Epithelial cell of proximal tubule (primary cell): ENCODE data around the gene CCDC167. TPM values are rescaled to one million over a fixed set of nuclear protein-coding genes. Genes with fewer than 3 reads are reported as not detected.

Source experiments
- DNase-seq: peaks from one replicate; pipeline ENCODE4 v3.0.0-alpha.2; 2011; ENCODE audit warnings: low read depth
- H3K4me3 ChIP-seq: 2 replicates; pipeline ENCODE4 v1.5.1; 2011; ENCODE audit warnings: low read depth, mild to moderate bottlenecking, low read length
- CTCF ChIP-seq: conservative IDR thresholded peaks from 2 replicates; pipeline ENCODE4 v1.5.1; 2012; ENCODE audit warnings: low read depth, mild to moderate bottlenecking, low read length
- total RNA-seq: library from RNA; depleted of rRNA; stranded (reverse); fragments of >200 nt; gene quantifications from 2 replicates; pipeline ENCODE4 v1.2.3, GENCODE V29; 2015

Gene CCDC167
- total RNA-seq, 1 donor from 2014 or later: 136 TPM

- DNase-seq: no peak
- no peak overlapping the region for H3K4me3 ChIP-seq
- TF ChIP-seq CTCF: no peak
Observed at GRCh38 chr6:37480951-37481534, 18.6 kb downstream of the CCDC167 start.

GRCh38 chr6:37480118-37480736 is 19.5 kb downstream of the CCDC167 start:
- H3K4me3 ChIP-seq: no peak overlapping the region
- TF ChIP-seq CTCF: no peak
- DNase-seq: no peak

GRCh38 chr6:37479266-37479854 is 20.3 kb downstream of the CCDC167 start:
- no peak for TF ChIP-seq CTCF
- no peak overlapping the region for H3K4me3 ChIP-seq
- no peak for DNase-seq

- DNase-seq: no peak
- H3K4me3 ChIP-seq: no peak overlapping the region
- no peak for TF ChIP-seq CTCF
Observed at GRCh38 chr6:37478827-37479226, 20.9 kb downstream of the CCDC167 start.

- H3K4me3 ChIP-seq: no peak overlapping the region
- DNase-seq: no peak
- TF ChIP-seq CTCF: no peak
Observed at GRCh38 chr6:37477656-37478435, 21.8 kb downstream of the CCDC167 start.

- H3K4me3 ChIP-seq: no peak overlapping the region
- TF ChIP-seq CTCF: no peak
- no peak for DNase-seq
Observed at GRCh38 chr6:37477191-37477590, 22.5 kb downstream of the CCDC167 start.
